KMS-11 (cell line): ENCODE results near the gene LUC7L3.
A peak's percentile ranks its signal among the peaks of the same experiment; 100 is the strongest.

Experiments used
- H2AFZ ChIP-seq: fragments of 200-600 bp; sonication (generic); 2 replicates; pipeline ENCODE4 v1.6.1; 2016; ENCODE audit warnings: antibody characterized with exemption, mixed run types, low read depth
- H3K27ac ChIP-seq: fragments of 200-600 bp; sonication (generic); 2 replicates; pipeline ENCODE4 v1.6.1; 2016; ENCODE audit warnings: mild to moderate bottlenecking, mixed run types
- H3K27me3 ChIP-seq: fragments of 200-600 bp; sonication (generic); 2 replicates; pipeline ENCODE4 v1.6.1; 2017; ENCODE audit warnings: mild to moderate bottlenecking, low read depth, mixed run types, moderate library complexity; ENCODE audit not compliant: insufficient read depth
- H3K36me3 ChIP-seq: fragments of 200-600 bp; sonication (generic); 2 replicates; pipeline ENCODE4 v1.6.1; 2017; ENCODE audit warnings: mild to moderate bottlenecking, mixed run types; ENCODE audit not compliant: insufficient read depth
- H3K4me1 ChIP-seq: fragments of 200-600 bp; sonication (generic); 2 replicates; pipeline ENCODE4 v1.6.1; 2016; ENCODE audit warnings: mild to moderate bottlenecking, low read depth, mixed run types; ENCODE audit not compliant: poor library complexity, severe bottlenecking
- H3K4me2 ChIP-seq: fragments of 200-600 bp; sonication (generic); 2 replicates; pipeline ENCODE4 v1.7.0; 2016; ENCODE audit warnings: mild to moderate bottlenecking, mixed run types
- H3K4me3 ChIP-seq: fragments of 200-600 bp; sonication (generic); IDR thresholded peaks from 2 replicates; pipeline ENCODE4 v1.6.1; 2017; ENCODE audit warnings: low read depth, low read length, mixed read lengths; ENCODE audit not compliant: insufficient read depth
- H3K79me2 ChIP-seq: fragments of 200-600 bp; sonication (generic); 2 replicates; pipeline ENCODE4 v1.6.1; 2016; ENCODE audit warnings: low read depth, mixed run types; ENCODE audit not compliant: insufficient read depth
- H3K9ac ChIP-seq: fragments of 200-600 bp; sonication (generic); 2 replicates; pipeline ENCODE4 v1.6.1; 2016; ENCODE audit warnings: mild to moderate bottlenecking, mixed run types
- H4K20me1 ChIP-seq: fragments of 200-600 bp; sonication (generic); 2 replicates; pipeline ENCODE4 v1.6.1; 2016; ENCODE audit warnings: mild to moderate bottlenecking, mixed run types; ENCODE audit not compliant: insufficient read depth
- CTCF ChIP-seq: fragments of 200-600 bp; sonication (generic); conservative IDR thresholded peaks from 2 replicates; pipeline ENCODE4 v1.6.1; 2017; ENCODE audit warnings: low read depth, mild to moderate bottlenecking, antibody characterized with exemption, low read length, moderate library complexity, mixed read lengths

The LUC7L3 gene

GRCh38 chr17:50787106-50787505 is 67.7 kb downstream of the LUC7L3 start:
- Histone ChIP-seq H2AFZ (peak overlapping the region; percentile 49; the same call in 1 of the 2 replicates), H3K4me3 (no peak overlapping the region), H4K20me1 (no peaks in the 10 kb centered on the region), H3K27ac (peak overlapping the region; percentile 32; the same call in 1 of the 2 replicates), H3K4me2 (peak overlapping the region; percentile 44; the same call in 1 of the 2 replicates), H3K36me3 (no peaks in the 10 kb centered on the region), H3K79me2 (no peaks in the 10 kb centered on the region), H3K9ac (no peak overlapping the region), H3K27me3 (no peaks in the 10 kb centered on the region), H3K4me1 (peaks cover 14% of the 10 kb centered on the region)
- no peak for TF ChIP-seq CTCF

GRCh38 chr17:50790618-50791017 is 71.2 kb downstream of the LUC7L3 start:
- no peak for TF ChIP-seq CTCF
- H3K79me2 ChIP-seq: no peaks in the 10 kb centered on the region
- H3K4me3 ChIP-seq: no peak overlapping the region
- no peaks in the 10 kb centered on the region for H4K20me1 ChIP-seq
- H3K36me3 ChIP-seq: no peaks in the 10 kb centered on the region
- H3K4me2 ChIP-seq: no peak overlapping the region
- peaks cover 14% of the 10 kb centered on the region for H3K4me1 ChIP-seq
- no peaks in the 10 kb centered on the region for H3K27me3 ChIP-seq
- no peak overlapping the region for H2AFZ ChIP-seq
- no peak overlapping the region for H3K9ac ChIP-seq
- H3K27ac ChIP-seq: no peak overlapping the region

GRCh38 chr17:50792132-50792531 is 72.7 kb downstream of the LUC7L3 start:
- Histone ChIP-seq H3K4me3 (no peak overlapping the region), H3K79me2 (no peaks in the 10 kb centered on the region), H3K4me2 (no peak overlapping the region), H3K36me3 (no peaks in the 10 kb centered on the region), H3K4me1 (peaks cover 11% of the 10 kb centered on the region), H2AFZ (no peak overlapping the region), H3K9ac (no peak overlapping the region), H3K27me3 (no peaks in the 10 kb centered on the region), H3K27ac (no peak overlapping the region), H4K20me1 (no peaks in the 10 kb centered on the region)
- no peak for TF ChIP-seq CTCF

GRCh38 chr17:50793007-50793406 is 73.6 kb downstream of the LUC7L3 start:
- H3K79me2 ChIP-seq: no peaks in the 10 kb centered on the region
- no peak for TF ChIP-seq CTCF
- H3K36me3 ChIP-seq: no peaks in the 10 kb centered on the region
- no peak overlapping the region for H3K4me3 ChIP-seq
- H3K4me1 ChIP-seq: peaks cover 3% of the 10 kb centered on the region
- no peaks in the 10 kb centered on the region for H4K20me1 ChIP-seq
- no peaks in the 10 kb centered on the region for H3K27me3 ChIP-seq
- H3K9ac ChIP-seq: no peak overlapping the region
- no peak overlapping the region for H2AFZ ChIP-seq
- H3K4me2 ChIP-seq: no peak overlapping the region
- no peak overlapping the region for H3K27ac ChIP-seq
